ENCODE measurements around the gene S100A7.
A peak's percentile ranks its signal among the peaks of the same experiment; 100 is the strongest.

S100A7 gene

DNA sequence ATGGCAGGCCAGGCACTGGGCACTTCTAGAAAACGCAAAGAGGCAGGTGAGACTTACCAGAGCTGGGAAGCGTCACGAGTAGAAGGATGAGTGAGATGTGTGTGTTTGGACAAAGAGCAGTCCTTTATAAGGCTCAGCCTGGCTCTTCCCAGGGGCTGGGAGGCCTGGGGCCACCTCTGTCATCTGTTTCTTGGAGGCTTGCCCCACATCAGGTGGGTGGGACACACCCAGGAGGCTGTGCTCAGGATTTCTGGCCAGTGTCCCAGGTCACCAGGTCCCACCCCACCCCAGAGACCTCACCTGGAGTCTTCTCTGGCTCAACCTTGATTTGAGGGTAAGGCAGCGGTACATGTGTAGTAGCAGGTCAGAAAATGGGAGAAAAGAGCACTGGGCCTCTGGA, at the start of gene S100A7:
Gene S100A7, minus strand, starts transcription at position 101 of the 400 bp plus-strand sequence. CDS start 1,638 bp downstream, outside the sequence.
- no peaks in the 10 kb centered on the region for H3K36me3 ChIP-seq (ENCODE audit: insufficient read depth, low read length)
- H3K9me2 ChIP-seq (replicated peaks; ENCODE audit: low read depth, low read length), result no peaks in the 10 kb centered on the region
- no peak within 1 kb of the TSS for H3K9ac ChIP-seq (ENCODE audit: low read depth, low read length, poor library complexity, severe bottlenecking)
- H3K9me3 ChIP-seq (ENCODE audit: insufficient read depth, low read depth, low read length), result no peaks in the 10 kb centered on the region
- H2AFZ ChIP-seq (ENCODE audit: low read length), result no peak within 1 kb of the TSS
- H4K20me1 ChIP-seq (ENCODE audit: insufficient read depth, low read length, poor library complexity, severe bottlenecking), result no peaks in the 10 kb centered on the region
- no peaks in the 10 kb centered on the region for H3K4me1 ChIP-seq (ENCODE audit: insufficient read depth, low read length, poor library complexity, severe bottlenecking)
- H3K27me3 ChIP-seq (ENCODE audit: insufficient read depth, low read length, poor library complexity, severe bottlenecking), result no peaks in the 10 kb centered on the region
- H3F3A ChIP-seq (ENCODE audit: low read depth), result no peaks in the 10 kb centered on the region
- H3K79me2 ChIP-seq (ENCODE audit: insufficient read depth, low read length), result no peaks in the 10 kb centered on the region
- TF ChIP-seq EZH2phosphoT487 (IDR thresholded peaks at IDR 0.05; ENCODE audit: borderline replicate concordance), result no peak
- TF ChIP-seq, protein P1, sequence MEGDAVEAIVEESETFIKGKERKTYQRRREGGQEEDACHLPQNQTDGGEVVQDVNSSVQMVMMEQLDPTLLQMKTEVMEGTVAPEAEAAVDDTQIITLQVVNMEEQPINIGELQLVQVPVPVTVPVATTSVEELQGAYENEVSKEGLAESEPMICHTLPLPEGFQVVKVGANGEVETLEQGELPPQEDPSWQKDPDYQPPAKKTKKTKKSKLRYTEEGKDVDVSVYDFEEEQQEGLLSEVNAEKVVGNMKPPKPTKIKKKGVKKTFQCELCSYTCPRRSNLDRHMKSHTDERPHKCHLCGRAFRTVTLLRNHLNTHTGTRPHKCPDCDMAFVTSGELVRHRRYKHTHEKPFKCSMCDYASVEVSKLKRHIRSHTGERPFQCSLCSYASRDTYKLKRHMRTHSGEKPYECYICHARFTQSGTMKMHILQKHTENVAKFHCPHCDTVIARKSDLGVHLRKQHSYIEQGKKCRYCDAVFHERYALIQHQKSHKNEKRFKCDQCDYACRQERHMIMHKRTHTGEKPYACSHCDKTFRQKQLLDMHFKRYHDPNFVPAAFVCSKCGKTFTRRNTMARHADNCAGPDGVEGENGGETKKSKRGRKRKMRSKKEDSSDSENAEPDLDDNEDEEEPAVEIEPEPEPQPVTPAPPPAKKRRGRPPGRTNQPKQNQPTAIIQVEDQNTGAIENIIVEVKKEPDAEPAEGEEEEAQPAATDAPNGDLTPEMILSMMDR (conservative IDR thresholded peaks at IDR 0.05; ENCODE audit: low read length), result no peak
- H3K4me3 ChIP-seq (ENCODE audit: low read length, poor library complexity, severe bottlenecking), result no peak within 1 kb of the TSS
- H3K4me2 ChIP-seq (ENCODE audit: low read depth, low read length, poor library complexity, severe bottlenecking), result no peak within 1 kb of the TSS

DNA sequence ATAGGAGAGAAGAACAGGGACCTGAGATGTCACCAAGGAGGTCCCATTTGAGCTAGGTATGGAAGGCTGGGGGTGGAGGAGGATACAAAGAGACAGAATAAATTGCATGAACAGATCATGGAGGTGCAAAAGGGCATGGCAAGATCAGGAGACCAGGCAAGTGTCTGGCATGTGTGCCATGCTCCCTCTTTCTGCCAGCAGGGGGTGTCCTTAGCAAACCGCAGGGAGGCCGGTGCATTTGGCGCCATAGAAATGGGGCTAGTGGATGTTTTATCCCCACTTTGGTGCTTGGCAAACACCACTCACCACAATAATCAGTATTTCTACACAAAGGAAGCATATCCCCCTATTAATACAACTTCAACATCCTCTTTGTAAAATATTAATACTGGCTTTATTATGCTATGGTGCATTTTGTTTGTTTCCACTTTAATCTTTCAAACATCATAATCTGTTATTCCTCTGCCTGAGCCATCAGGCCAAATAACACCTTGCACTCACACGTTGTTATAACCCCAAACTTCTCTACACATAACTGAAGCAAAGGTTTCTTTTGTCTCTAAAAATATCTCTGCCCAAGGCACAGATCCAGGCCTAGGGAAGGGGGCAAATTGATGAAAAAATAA, 49.4 kb upstream of the S100A7 start:
- H3K4me2 ChIP-seq (ENCODE audit: low read depth, low read length, poor library complexity, severe bottlenecking), result no peak overlapping the region
- H3K9ac ChIP-seq (ENCODE audit: low read depth, low read length, poor library complexity, severe bottlenecking), result no peak overlapping the region
- H4K20me1 ChIP-seq (ENCODE audit: insufficient read depth, low read length, poor library complexity, severe bottlenecking), result no peaks in the 10 kb centered on the region
- peaks cover 12% of the 10 kb centered on the region for H3K4me1 ChIP-seq (ENCODE audit: insufficient read depth, low read length, poor library complexity, severe bottlenecking)
- no peaks in the 10 kb centered on the region for H3K36me3 ChIP-seq (ENCODE audit: insufficient read depth, low read length)
- H2AFZ ChIP-seq (ENCODE audit: low read length), result peak overlapping the region; percentile 37; the same call in 1 of the 2 replicates
- no peaks in the 10 kb centered on the region for H3K9me3 ChIP-seq (ENCODE audit: insufficient read depth, low read depth, low read length)
- TF ChIP-seq, protein P1 (conservative IDR thresholded peaks at IDR 0.05; ENCODE audit: low read length), result peak; percentile 93
- TF ChIP-seq EZH2phosphoT487 (IDR thresholded peaks at IDR 0.05; ENCODE audit: borderline replicate concordance), result no peak
- no peaks in the 10 kb centered on the region for H3K79me2 ChIP-seq (ENCODE audit: insufficient read depth, low read length)
- H3K4me3 ChIP-seq (ENCODE audit: low read length, poor library complexity, severe bottlenecking), result no peak overlapping the region
- no peaks in the 10 kb centered on the region for H3K27me3 ChIP-seq (ENCODE audit: insufficient read depth, low read length, poor library complexity, severe bottlenecking)
- no peaks in the 10 kb centered on the region for H3K9me2 ChIP-seq (replicated peaks; ENCODE audit: low read depth, low read length)
- no peaks in the 10 kb centered on the region for H3F3A ChIP-seq (ENCODE audit: low read depth)

DNA sequence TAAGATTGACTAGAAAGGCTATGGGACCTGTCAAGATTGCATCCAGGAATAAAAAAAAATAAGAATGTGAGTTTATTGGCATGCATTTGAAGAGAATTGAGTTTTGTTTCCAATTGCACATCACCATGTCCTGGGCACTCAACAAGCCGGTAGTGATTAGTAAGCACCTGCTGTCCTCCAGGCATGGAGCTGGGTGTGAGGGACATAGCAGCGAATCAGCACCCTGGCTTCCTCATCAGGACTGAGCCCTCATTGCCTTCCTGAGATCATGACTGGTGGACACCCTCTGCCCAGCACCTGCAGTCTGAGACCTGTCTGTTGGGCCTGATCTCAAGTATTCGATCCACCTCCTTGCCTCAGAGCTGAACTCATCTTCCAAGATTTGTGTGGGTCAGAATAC, 48.6 kb upstream of the S100A7 start:
- H3K9me3 ChIP-seq (ENCODE audit: insufficient read depth, low read depth, low read length), result no peaks in the 10 kb centered on the region
- H3K36me3 ChIP-seq (ENCODE audit: insufficient read depth, low read length), result no peaks in the 10 kb centered on the region
- H3K9ac ChIP-seq (ENCODE audit: low read depth, low read length, poor library complexity, severe bottlenecking), result no peak overlapping the region
- H3F3A ChIP-seq (ENCODE audit: low read depth), result no peaks in the 10 kb centered on the region
- H3K4me1 ChIP-seq (ENCODE audit: insufficient read depth, low read length, poor library complexity, severe bottlenecking), result peaks cover 12% of the 10 kb centered on the region
- H3K4me3 ChIP-seq (ENCODE audit: low read length, poor library complexity, severe bottlenecking), result no peak overlapping the region
- TF ChIP-seq, protein P1 (conservative IDR thresholded peaks at IDR 0.05; ENCODE audit: low read length), result no peak
- TF ChIP-seq EZH2phosphoT487 (IDR thresholded peaks at IDR 0.05; ENCODE audit: borderline replicate concordance), result no peak
- H3K27me3 ChIP-seq (ENCODE audit: insufficient read depth, low read length, poor library complexity, severe bottlenecking), result no peaks in the 10 kb centered on the region
- H3K9me2 ChIP-seq (replicated peaks; ENCODE audit: low read depth, low read length), result no peaks in the 10 kb centered on the region
- H3K79me2 ChIP-seq (ENCODE audit: insufficient read depth, low read length), result no peaks in the 10 kb centered on the region
- H4K20me1 ChIP-seq (ENCODE audit: insufficient read depth, low read length, poor library complexity, severe bottlenecking), result no peaks in the 10 kb centered on the region
- H3K4me2 ChIP-seq (ENCODE audit: low read depth, low read length, poor library complexity, severe bottlenecking), result no peak overlapping the region
- H2AFZ ChIP-seq (ENCODE audit: low read length), result no peak overlapping the region

Data from Loucy (cell line).